Activated CD4-positive, alpha-beta T cell treated with anti-CD3 and anti-CD28 coated beads, Interleukin-2, amount 10 ng/mL, durations not matched to agents 7 days and 5 days (primary cell): ENCODE results near the gene DZIP1L. TPM values are rescaled to one million over a fixed set of nuclear protein-coding genes. Genes with fewer than 3 reads are reported as not detected.

Source experiments
- CTCF ChIA-PET: fragments of 350-600 bp; sonication (Branson Sonifier 250); formaldehyde crosslinking; loops from one replicate; lab custom pipeline; 2021; ENCODE audit warnings: antibody characterized with exemption; lab: Charles Lee
- POLR2A ChIA-PET: fragments of 350-600 bp; sonication (Branson Sonifier 250); formaldehyde crosslinking; loops from one replicate; lab custom pipeline; 2021; ENCODE audit warnings: antibody characterized with exemption; lab: Charles Lee
- DNase-seq: peaks from one replicate; pipeline ENCODE4 v3.0.0-alpha.2; 2020
- H3K27ac Mint-ChIP-seq: one replicate; pipeline ENCODE4 v1.8.0; 2021; ENCODE audit warnings: mild to moderate bottlenecking, moderate library complexity, mixed read lengths
- H3K27me3 Mint-ChIP-seq: one replicate; pipeline ENCODE4 v1.8.0; 2021; ENCODE audit warnings: mixed read lengths
- H3K36me3 Mint-ChIP-seq: one replicate; pipeline ENCODE4 v1.8.0; 2021; ENCODE audit warnings: low read depth, mixed read lengths
- H3K4me1 Mint-ChIP-seq: one replicate; pipeline ENCODE4 v1.8.0; 2021; ENCODE audit warnings: mixed read lengths
- H3K4me3 Mint-ChIP-seq: one replicate; pipeline ENCODE4 v1.8.0; 2021; ENCODE audit warnings: mild to moderate bottlenecking, moderate library complexity, mixed read lengths
- H3K9me3 Mint-ChIP-seq: one replicate; pipeline ENCODE4 v1.8.0; 2021; ENCODE audit warnings: mixed read lengths
- total RNA-seq, 2 experiments: library from RNA; stranded (reverse); gene quantifications; one replicate each; pipeline ENCODE4 v1.2.3, GENCODE V29; 2021

DZIP1L gene
- total RNA-seq, 2 experiments from 2014 or later = 0.37 to 0.40 TPM

- H3K27me3 Mint-ChIP-seq = peaks cover 21% of the 10 kb centered on the region
- no peak for DNase-seq
- no peaks in the 10 kb centered on the region for H3K9me3 Mint-ChIP-seq
- H3K27ac Mint-ChIP-seq = no peak overlapping the region
- H3K36me3 Mint-ChIP-seq = no peaks in the 10 kb centered on the region
- H3K4me1 Mint-ChIP-seq = no peaks in the 10 kb centered on the region
- ChIA-PET POLR2A (no interaction called here), CTCF (interaction anchor here (0.9 kb wide), 2 partner anchors 11 to 13 kb away, joined by 3 read pairs; no protein-coding TSS in a partner anchor)
- no peak overlapping the region for H3K4me3 Mint-ChIP-seq
These were observed 58.0 kb downstream of the DZIP1L start for GRCh38 chr3:138057384-138057783.

DNA sequence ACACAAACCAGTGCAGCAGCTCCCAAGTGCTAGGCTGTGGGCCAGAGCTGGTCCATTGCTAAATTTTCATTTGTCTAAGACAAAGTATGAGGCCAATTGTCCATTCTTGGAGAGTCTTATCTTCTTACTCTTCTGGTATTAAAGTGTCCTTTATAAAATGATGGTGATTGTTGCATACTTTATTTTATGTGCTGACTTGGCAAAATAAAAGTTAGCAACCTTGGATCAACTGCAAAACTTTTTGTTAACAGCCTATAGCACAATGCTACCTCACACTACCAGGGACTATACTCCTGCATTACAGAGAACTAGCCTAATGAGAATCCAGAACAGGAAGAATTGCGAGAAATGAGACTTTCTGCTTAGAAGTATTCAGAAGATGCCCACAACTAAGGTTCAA, 61.4 kb downstream of the DZIP1L start:
- DNase-seq = no peak
- ChIA-PET POLR2A (no interaction called here), CTCF (no interaction called here)
- Mint-ChIP-seq H3K27me3 (peaks cover 21% of the 10 kb centered on the region), H3K9me3 (peaks cover 3% of the 10 kb centered on the region), H3K36me3 (no peaks in the 10 kb centered on the region), H3K4me3 (no peak overlapping the region), H3K4me1 (no peaks in the 10 kb centered on the region), H3K27ac (no peak overlapping the region)

- no peak for DNase-seq
- ChIA-PET POLR2A (no interaction called here), CTCF (interaction anchor here (0.9 to 1.2 kb wide), 4 partner anchors 8 to 62 kb away, joined by 3 to 5 read pairs (median 4); no protein-coding TSS in a partner anchor)
- Mint-ChIP-seq H3K27me3 (peaks cover 17% of the 10 kb centered on the region), H3K4me3 (no peak overlapping the region), H3K27ac (no peak overlapping the region), H3K9me3 (peaks cover 3% of the 10 kb centered on the region), H3K36me3 (no peaks in the 10 kb centered on the region), H3K4me1 (no peaks in the 10 kb centered on the region)
These were observed 63.2 kb downstream of the DZIP1L start for GRCh38 chr3:138051947-138052802.

- POLR2A ChIA-PET = no interaction called here
- Mint-ChIP-seq H3K27me3 (peaks cover 16% of the 10 kb centered on the region), H3K9me3 (peaks cover 3% of the 10 kb centered on the region), H3K4me3 (no peak overlapping the region), H3K27ac (no peak overlapping the region), H3K4me1 (no peaks in the 10 kb centered on the region), H3K36me3 (no peaks in the 10 kb centered on the region)
- DNase-seq = no peak
- CTCF ChIA-PET = interaction anchor here (0.7 kb wide), 1 partner anchor 493 kb away, joined by 3 read pairs; no protein-coding TSS in a partner anchor
These were observed 66.1 kb downstream of the DZIP1L start for GRCh38 chr3:138049157-138049919.

DNA sequence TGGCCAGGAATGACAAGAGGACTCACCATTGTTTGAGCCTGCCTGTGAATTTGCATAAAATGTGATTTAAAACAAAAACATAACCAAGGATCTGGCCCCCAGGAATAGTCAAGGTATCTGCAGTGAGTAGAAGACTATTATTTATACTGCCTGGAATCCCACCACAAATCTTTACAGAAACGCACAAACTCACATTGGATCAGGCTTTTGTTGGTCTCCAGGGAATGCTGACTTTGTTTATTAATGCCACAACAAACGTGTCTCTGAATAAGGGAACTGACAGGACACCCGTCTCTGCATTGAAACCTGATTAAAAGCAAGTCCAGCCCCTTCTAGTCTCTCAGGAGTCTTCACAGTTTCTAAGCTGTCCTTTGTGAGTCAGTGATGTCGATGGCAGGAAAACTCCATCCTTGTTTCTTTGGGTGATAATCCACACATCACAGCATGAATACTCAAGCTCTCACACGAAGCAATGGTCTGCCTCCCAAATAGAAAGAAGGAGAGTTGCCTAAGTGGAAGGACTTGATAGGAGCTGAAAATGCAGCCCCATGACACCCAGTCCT, 67.7 kb downstream of the DZIP1L start:
- CTCF ChIA-PET = no interaction called here
- no peaks in the 10 kb centered on the region for H3K36me3 Mint-ChIP-seq

DNA sequence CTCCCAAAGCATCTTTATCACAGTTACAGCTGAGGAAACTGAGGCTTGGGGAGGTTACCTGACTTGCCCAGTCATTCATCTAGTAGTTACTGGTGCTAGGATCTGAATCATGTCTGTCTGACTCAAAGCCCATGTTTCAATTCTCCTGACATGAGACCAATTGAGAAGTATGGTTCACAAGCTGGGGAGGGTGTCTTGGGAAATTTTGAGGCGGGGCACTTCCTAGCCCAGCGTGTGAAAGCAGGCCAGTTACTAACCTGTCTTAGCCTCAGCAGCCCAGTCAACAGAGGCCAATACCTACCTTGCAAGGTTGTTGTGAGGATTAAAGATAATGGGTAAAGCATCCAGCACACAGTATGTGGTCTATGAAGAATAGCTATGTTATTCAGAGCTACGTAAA, 68.5 kb downstream of the DZIP1L start:
- no peak for DNase-seq
- no peaks in the 10 kb centered on the region for H3K4me1 Mint-ChIP-seq

More for the DNA sequence above, 67.7 kb downstream of the DZIP1L start:
- POLR2A ChIA-PET = interaction anchor here (0.8 kb wide), 1 partner anchor 12 kb away, joined by 3 read pairs; no protein-coding TSS in a partner anchor
- H3K9me3 Mint-ChIP-seq = peaks cover 3% of the 10 kb centered on the region
- peaks cover 16% of the 10 kb centered on the region for H3K27me3 Mint-ChIP-seq
- no peak overlapping the region for H3K27ac Mint-ChIP-seq
- no peak for DNase-seq
- no peaks in the 10 kb centered on the region for H3K4me1 Mint-ChIP-seq
- no peak overlapping the region for H3K4me3 Mint-ChIP-seq

GRCh38 chr3:138046085-138046484, 69.3 kb downstream of the DZIP1L start:
- peaks cover 3% of the 10 kb centered on the region for H3K9me3 Mint-ChIP-seq
- no peaks in the 10 kb centered on the region for H3K36me3 Mint-ChIP-seq
- no peak overlapping the region for H3K4me3 Mint-ChIP-seq
- no peak for DNase-seq
- H3K4me1 Mint-ChIP-seq = no peaks in the 10 kb centered on the region
- ChIA-PET CTCF (interaction anchor here (0.9 kb wide), 1 partner anchor 11 kb away, joined by 3 read pairs; no protein-coding TSS in a partner anchor), POLR2A (no interaction called here)
- H3K27me3 Mint-ChIP-seq = peaks cover 26% of the 10 kb centered on the region
- no peak overlapping the region for H3K27ac Mint-ChIP-seq

More for the DNA sequence above, 68.5 kb downstream of the DZIP1L start:
- Mint-ChIP-seq H3K36me3 (no peaks in the 10 kb centered on the region), H3K9me3 (peaks cover 3% of the 10 kb centered on the region), H3K27ac (no peak overlapping the region), H3K4me3 (no peak overlapping the region), H3K27me3 (peaks cover 21% of the 10 kb centered on the region)
- ChIA-PET CTCF (interaction anchor here (0.9 kb wide), 1 partner anchor 10 kb away, joined by 3 read pairs; no protein-coding TSS in a partner anchor), POLR2A (no interaction called here)

GRCh38 chr3:138043266-138044029, 72.0 kb downstream of the DZIP1L start:
- no peak overlapping the region for H3K27ac Mint-ChIP-seq
- no peak for DNase-seq
- peaks cover 41% of the 10 kb centered on the region for H3K27me3 Mint-ChIP-seq
- no peaks in the 10 kb centered on the region for H3K9me3 Mint-ChIP-seq
- H3K4me3 Mint-ChIP-seq = no peak overlapping the region
- H3K4me1 Mint-ChIP-seq = no peaks in the 10 kb centered on the region
- POLR2A ChIA-PET = no interaction called here
- no peaks in the 10 kb centered on the region for H3K36me3 Mint-ChIP-seq
- CTCF ChIA-PET = interaction anchor here (1.1 to 2.2 kb wide), 3 partner anchors 9 to 14 kb away, joined by 3 to 6 read pairs (median 4); no protein-coding TSS in a partner anchor

DNA sequence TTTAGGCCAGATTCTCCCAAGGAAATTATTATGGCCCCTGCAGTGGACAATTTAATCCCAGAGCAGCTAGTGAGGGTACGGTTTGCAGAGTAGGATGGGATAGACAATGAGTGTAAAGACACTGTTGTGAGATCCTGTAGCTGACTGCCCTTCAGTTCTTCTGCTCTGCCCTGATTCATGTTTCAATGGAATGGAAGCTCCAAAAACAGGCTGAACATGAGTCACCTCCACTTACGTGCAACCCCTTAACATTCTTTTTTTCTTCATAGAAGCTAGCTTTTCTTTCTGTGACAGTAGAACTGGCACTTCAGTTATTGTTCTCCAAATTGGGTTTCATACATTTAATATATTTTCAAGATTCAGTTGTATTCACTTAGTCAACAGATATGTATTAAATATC, 73.4 kb downstream of the DZIP1L start:
- no peaks in the 10 kb centered on the region for H3K9me3 Mint-ChIP-seq
- H3K27ac Mint-ChIP-seq = no peak overlapping the region
- POLR2A ChIA-PET = interaction anchor here (0.6 kb wide), 1 partner anchor 75 kb away, joined by 3 read pairs; no protein-coding TSS in a partner anchor
- H3K4me1 Mint-ChIP-seq = no peaks in the 10 kb centered on the region
- DNase-seq = no peak
- H3K36me3 Mint-ChIP-seq = no peaks in the 10 kb centered on the region
- no peak overlapping the region for H3K4me3 Mint-ChIP-seq
- H3K27me3 Mint-ChIP-seq = peaks cover 44% of the 10 kb centered on the region
- CTCF ChIA-PET = interaction anchor here (1.4 kb wide), 1 partner anchor 14 kb away, joined by 3 read pairs; no protein-coding TSS in a partner anchor

DNA sequence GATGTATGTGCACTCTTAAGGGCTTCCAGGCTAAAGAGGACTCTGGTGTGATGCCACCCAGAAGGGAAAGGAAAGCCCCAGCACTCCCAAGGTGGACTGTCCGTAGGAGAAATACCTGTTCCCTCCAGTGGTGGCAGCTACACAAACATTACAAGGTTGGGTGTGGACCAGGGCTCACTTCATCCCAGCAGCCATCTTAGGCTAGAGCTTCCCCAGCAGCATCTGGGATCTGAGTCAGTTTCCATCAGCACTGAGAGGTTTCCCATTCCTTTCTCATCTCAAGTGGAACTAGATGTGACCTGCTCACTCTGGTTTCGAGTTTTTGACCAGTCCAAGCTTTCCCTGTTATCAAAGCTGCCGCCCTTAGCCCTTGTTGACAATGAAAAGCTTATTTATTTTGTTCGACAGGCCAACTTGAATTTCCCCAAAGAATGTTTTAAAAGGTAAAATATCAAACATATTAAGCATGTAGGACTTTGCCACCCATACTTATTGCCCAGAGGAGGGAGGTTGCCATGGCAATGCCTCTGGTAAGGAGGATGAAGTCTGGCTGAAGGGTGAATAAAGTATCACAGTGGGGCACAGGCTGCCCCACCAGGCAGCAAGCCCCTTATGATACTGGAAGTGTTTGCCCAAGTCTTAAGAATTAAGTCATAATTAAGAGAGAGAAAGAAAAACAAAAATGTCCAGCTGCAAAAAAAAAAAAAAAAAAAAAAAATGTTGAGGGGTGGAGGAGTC, 76.5 kb downstream of the DZIP1L start:
- Mint-ChIP-seq H3K27me3 (peaks cover 37% of the 10 kb centered on the region), H3K27ac (no peak overlapping the region), H3K9me3 (no peaks in the 10 kb centered on the region), H3K4me1 (no peaks in the 10 kb centered on the region), H3K4me3 (no peak overlapping the region), H3K36me3 (no peaks in the 10 kb centered on the region)
- POLR2A ChIA-PET = no interaction called here
- DNase-seq = no peak
- CTCF ChIA-PET = no interaction called here

GRCh38 chr3:138036572-138036971, 78.8 kb downstream of the DZIP1L start:
- no peaks in the 10 kb centered on the region for H3K36me3 Mint-ChIP-seq
- no peak overlapping the region for H3K4me3 Mint-ChIP-seq
- ChIA-PET POLR2A (interaction anchor here (0.7 kb wide), 1 partner anchor 11 kb away, joined by 3 read pairs; no protein-coding TSS in a partner anchor), CTCF (no interaction called here)
- peaks cover 36% of the 10 kb centered on the region for H3K27me3 Mint-ChIP-seq
- no peaks in the 10 kb centered on the region for H3K4me1 Mint-ChIP-seq
- no peak overlapping the region for H3K27ac Mint-ChIP-seq
- no peaks in the 10 kb centered on the region for H3K9me3 Mint-ChIP-seq
- no peak for DNase-seq
